ENCODE results near the gene IFITM2. TPM values are rescaled to one million over a fixed set of nuclear protein-coding genes. Genes with fewer than 3 reads are reported as not detected.
"Not testable (repeated sequence)": the region's sequence is repeated elsewhere in the genome, so short reads cannot be mapped to it uniquely, and the experiment has no call there.

The IFITM2 gene
- total RNA-seq, 1 donor from 2014 or later: 3.7 TPM

- not testable (repeated sequence) for H3K27me3 ChIP-seq (ENCODE audit: control insufficient read depth, insufficient read depth, low read length); FAIRE-seq; DNase-seq (ENCODE audit: low read depth); H3K36me3 ChIP-seq (ENCODE audit: control insufficient read depth, insufficient read depth, low read length)
- peak overlapping the region; percentile 35 for H3K4me3 ChIP-seq (ENCODE audit: low read depth, low read length)
Measured at GRCh38 chr11:319121-319887, 11.7 kb downstream of the IFITM2 start.

DNA sequence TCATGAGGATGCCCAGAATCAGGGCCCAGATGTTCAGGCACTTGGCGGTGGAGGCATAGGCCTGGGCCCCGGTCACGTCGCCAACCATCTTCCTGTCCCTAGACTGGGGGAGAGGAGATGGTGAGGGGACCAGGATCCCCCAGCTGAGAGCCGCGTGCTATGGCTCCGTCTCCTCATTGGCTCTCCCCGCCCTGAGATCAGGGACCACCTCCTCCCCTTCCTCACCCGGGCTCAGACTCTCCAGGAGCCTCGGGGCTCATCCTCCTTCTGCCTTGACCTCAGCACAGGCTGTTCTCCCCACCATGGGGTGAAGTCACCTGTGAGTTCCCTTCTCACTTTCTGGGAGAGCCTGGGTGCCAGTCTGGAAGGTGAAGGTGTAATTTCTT, 12.3 kb downstream of the IFITM2 start:
- peak overlapping the region; percentile 35 for H3K4me3 ChIP-seq (ENCODE audit: low read depth, low read length)
- not testable (repeated sequence) for H3K36me3 ChIP-seq (ENCODE audit: control insufficient read depth, insufficient read depth, low read length); H3K27me3 ChIP-seq (ENCODE audit: control insufficient read depth, insufficient read depth, low read length); FAIRE-seq; DNase-seq (ENCODE audit: low read depth)

- Histone ChIP-seq H3K27me3 (ENCODE audit: control insufficient read depth, insufficient read depth, low read length) (no peaks in the 10 kb centered on the region), H3K36me3 (ENCODE audit: control insufficient read depth, insufficient read depth, low read length) (no peaks in the 10 kb centered on the region), H3K4me3 (ENCODE audit: low read depth, low read length) (no peak overlapping the region)
- no peak for TF ChIP-seq CTCF (IDR thresholded peaks at IDR 0.05; ENCODE audit: insufficient read depth, low read length, severe bottlenecking)
- FAIRE-seq (no peak), DNase-seq (ENCODE audit: low read depth) (no peak)
Measured at GRCh38 chr11:324156-324555, 16.5 kb downstream of the IFITM2 start.

DNA sequence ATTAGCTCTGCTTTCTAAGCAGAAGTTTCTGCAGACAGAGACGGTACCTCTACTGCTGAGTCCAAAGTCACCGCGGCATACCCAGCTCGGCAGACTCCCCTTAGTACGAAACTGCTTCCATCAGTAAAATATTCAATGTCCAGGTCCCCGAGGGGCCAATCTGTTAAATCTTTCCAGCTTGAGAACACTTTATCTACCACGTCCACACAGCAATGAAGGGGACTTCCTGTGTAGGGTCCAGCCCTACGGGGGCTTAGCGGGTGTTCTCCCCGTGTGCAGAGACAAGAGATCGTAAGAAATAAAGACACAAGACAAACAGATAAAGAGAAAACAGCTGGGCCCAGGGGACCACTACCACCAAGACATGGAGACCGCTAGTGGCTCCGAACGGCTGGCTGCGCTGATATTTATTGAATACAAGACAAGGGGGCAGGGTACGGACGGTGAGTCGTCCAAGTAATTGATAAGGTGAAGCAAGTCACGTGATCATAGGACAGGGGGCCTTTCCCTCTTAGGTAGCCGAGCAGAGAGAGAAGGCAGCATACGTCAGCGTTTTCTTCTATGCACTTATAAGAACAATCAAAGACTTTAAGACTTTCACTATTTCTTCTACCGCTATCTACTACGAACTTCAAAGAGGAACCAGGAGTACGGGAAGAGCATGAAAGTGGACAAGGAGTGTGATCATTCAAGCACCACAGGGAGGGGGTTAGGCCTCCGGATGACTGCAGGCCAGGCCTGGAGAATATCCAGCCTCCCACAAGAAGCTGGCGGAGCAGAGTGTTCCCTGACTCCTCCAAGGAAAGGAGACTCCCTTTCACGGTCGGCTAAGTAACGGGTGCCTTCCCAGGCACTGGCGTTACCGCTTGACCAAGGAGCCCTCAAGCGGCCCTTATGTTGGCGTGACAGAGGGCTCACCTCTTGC, 17.2 kb downstream of the IFITM2 start:
- not testable (repeated sequence) for DNase-seq (ENCODE audit: low read depth); H3K4me3 ChIP-seq (ENCODE audit: low read depth, low read length); FAIRE-seq; H3K36me3 ChIP-seq (ENCODE audit: control insufficient read depth, insufficient read depth, low read length); H3K27me3 ChIP-seq (ENCODE audit: control insufficient read depth, insufficient read depth, low read length)

- Histone ChIP-seq H3K4me3 (ENCODE audit: low read depth, low read length) (no peak overlapping the region), H3K27me3 (ENCODE audit: control insufficient read depth, insufficient read depth, low read length) (no peaks in the 10 kb centered on the region), H3K36me3 (ENCODE audit: control insufficient read depth, insufficient read depth, low read length) (no peaks in the 10 kb centered on the region)
- TF ChIP-seq CTCF (IDR thresholded peaks at IDR 0.05; ENCODE audit: insufficient read depth, low read length, severe bottlenecking): no peak
- FAIRE-seq (no peak), DNase-seq (ENCODE audit: low read depth) (no peak)
Measured at GRCh38 chr11:325796-326591, 18.4 kb downstream of the IFITM2 start.

DNA sequence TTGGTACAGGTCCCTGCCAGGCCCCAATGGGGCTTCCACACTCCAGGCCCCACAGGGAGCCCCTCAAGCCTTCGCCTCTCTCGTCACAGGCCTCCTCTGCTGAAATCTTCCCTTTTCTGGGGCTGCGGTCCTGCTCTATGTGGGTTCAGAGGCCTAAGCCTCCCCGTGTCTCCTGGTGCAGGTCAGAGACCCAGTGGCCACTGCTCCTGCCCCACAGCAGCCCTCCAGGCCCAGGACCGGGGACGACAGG, 18.9 kb downstream of the IFITM2 start:
- no peak for FAIRE-seq
- no peaks in the 10 kb centered on the region for H3K36me3 ChIP-seq (ENCODE audit: control insufficient read depth, insufficient read depth, low read length)
- H3K4me3 ChIP-seq (ENCODE audit: low read depth, low read length): no peak overlapping the region
- no peak for TF ChIP-seq CTCF (IDR thresholded peaks at IDR 0.05; ENCODE audit: insufficient read depth, low read length, severe bottlenecking)
- DNase-seq (ENCODE audit: low read depth): no peak
- H3K27me3 ChIP-seq (ENCODE audit: control insufficient read depth, insufficient read depth, low read length): no peaks in the 10 kb centered on the region

Measured in bronchial epithelial cell (primary cell).